C4-2B (cell line): ENCODE results near the gene CACNB4.
"Not testable (repeated sequence)": the region's sequence is repeated elsewhere in the genome, so short reads cannot be mapped to it uniquely, and the experiment has no call there.

ENCODE experiments used
- H3K27ac ChIP-seq: fragments of 450-650 bp; 2 replicates; pipeline ENCODE4 v1.5.1; 2017
- ZFX ChIP-seq: fragments of 450-650 bp; IDR thresholded peaks from 2 replicates; pipeline ENCODE4 v1.6.1; 2017
- TF ChIP-seq, protein P1 (sequence below): fragments of 450-650 bp; conservative IDR thresholded peaks from 2 replicates; pipeline ENCODE4 v1.5.1; 2017; ENCODE audit warnings: mild to moderate bottlenecking

The CACNB4 gene

GRCh38 chr2:152097290-152097800, 1.5 kb downstream of the CACNB4 start:
- TF ChIP-seq, protein P1, sequence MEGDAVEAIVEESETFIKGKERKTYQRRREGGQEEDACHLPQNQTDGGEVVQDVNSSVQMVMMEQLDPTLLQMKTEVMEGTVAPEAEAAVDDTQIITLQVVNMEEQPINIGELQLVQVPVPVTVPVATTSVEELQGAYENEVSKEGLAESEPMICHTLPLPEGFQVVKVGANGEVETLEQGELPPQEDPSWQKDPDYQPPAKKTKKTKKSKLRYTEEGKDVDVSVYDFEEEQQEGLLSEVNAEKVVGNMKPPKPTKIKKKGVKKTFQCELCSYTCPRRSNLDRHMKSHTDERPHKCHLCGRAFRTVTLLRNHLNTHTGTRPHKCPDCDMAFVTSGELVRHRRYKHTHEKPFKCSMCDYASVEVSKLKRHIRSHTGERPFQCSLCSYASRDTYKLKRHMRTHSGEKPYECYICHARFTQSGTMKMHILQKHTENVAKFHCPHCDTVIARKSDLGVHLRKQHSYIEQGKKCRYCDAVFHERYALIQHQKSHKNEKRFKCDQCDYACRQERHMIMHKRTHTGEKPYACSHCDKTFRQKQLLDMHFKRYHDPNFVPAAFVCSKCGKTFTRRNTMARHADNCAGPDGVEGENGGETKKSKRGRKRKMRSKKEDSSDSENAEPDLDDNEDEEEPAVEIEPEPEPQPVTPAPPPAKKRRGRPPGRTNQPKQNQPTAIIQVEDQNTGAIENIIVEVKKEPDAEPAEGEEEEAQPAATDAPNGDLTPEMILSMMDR: no peak
- TF ChIP-seq ZFX: no peak
- no peak overlapping the region for H3K27ac ChIP-seq

DNA sequence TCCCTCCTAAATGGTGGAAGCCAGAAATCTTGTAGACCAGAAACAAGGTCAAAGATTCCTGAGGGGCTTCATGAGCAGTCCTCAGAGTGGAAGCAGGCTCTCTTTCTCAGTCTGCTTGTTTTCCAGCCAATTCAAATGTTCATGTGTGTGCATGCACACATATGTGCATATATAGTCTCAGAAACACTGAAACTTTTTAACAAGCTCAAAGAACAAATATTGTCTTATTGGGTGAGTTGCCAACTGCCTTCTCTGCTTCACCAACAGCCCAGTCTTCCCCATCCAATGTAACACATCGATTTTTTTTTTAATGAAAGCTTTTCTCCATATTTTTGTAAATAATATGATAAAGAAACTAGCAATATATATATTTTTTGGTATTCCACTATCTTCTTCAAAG, 3.7 kb downstream of the CACNB4 start:
- no peak for TF ChIP-seq ZFX
- TF ChIP-seq, protein P1: no peak
- H3K27ac ChIP-seq: no peak overlapping the region

DNA sequence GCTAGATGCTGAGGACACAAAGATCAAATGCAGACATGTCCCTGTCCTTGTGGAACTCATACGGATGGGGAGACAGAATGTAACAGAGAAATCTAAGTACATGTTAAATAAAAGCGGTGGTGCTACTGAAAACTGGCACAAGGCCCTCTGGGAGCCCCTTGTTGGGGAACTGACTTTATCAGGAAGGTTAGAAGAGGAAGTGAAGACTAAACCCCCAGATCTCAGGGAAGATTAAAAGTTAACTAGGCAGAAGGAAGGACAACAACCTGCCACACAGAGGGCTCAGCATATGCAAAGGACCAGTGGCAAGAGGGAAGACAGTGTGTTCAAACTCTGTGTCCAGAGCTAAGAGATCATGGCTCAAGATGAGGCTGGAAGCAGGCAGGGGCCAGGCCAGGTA, 4.8 kb downstream of the CACNB4 start:
- no peak for TF ChIP-seq ZFX
- TF ChIP-seq, protein P1: no peak

DNA sequence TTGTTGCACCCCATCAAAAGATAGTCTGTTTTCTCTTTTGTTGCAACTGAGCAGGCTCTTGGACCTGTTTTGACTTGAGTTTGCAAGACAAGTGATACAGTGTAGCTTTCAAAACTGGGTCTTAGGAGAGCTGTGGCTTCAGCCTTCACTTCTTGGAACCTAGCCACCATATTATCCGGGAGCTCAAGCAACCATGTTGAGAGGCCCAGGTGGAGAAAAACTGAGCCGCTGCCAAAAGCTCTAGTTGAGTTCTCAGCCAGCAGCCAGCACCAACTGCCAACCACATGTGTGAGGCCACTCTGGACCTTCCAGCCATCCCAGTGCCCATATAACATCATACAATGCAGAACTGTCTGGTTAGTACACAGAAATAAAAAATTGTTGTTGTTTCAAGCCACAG, 5.4 kb downstream of the CACNB4 start:
- H3K27ac ChIP-seq: no peak overlapping the region
- TF ChIP-seq ZFX: no peak
- TF ChIP-seq, protein P1: no peak

More for the DNA sequence above, 4.8 kb downstream of the CACNB4 start:
- H3K27ac ChIP-seq: no peak overlapping the region

GRCh38 chr2:152092095-152092494, 6.7 kb downstream of the CACNB4 start:
- H3K27ac ChIP-seq: no peak overlapping the region
- TF ChIP-seq, protein P1: no peak
- TF ChIP-seq ZFX: no peak

DNA sequence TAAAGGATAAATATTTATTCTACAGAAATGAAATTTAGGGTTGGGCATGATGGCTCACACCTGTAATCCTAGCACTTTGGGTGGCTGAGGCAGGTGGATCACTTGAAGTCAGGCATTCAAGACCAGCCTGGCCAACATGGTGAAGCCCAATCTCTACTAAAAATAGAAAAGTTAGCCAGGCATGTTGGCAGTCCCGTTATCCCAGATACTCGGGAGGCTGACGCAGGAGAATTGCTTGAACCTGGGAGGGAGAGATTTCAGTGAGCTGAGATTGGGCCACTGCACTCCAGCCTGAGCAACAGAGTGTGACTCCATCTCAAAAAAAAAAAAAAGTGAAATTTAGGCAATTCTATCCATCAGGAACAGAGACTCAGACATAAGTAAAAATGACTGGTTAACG, 8.1 kb downstream of the CACNB4 start:
- not testable (repeated sequence) for H3K27ac ChIP-seq

GRCh38 chr2:152089238-152089637, 9.6 kb downstream of the CACNB4 start:
- H3K27ac ChIP-seq: no peak overlapping the region
- no peak for TF ChIP-seq ZFX
- TF ChIP-seq, protein P1: no peak

DNA sequence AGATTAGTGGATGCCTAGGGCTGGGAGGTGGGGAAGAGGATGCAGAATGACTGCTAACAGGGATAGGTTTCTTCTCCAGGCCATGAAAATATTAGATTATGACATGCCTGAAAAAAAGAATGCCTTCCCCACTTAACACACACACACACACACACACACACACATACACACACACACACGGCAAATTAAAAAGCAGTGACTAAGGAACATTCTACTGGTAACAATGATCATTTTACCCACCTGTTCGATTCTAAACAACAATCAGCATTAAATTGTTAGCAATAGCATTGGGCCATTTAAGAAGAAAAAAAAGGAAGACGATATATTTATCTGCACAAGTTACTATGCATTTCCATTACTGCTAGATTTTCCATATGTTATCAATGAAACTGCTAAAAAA, 10.8 kb downstream of the CACNB4 start:
- TF ChIP-seq ZFX: no peak
- TF ChIP-seq, protein P1: no peak
- no peak overlapping the region for H3K27ac ChIP-seq
